ENCODE measurements around the gene TBCD.

- TF ChIP-seq TAF15 (IDR thresholded peaks at IDR 0.05; ENCODE audit: low read depth, low read length) (no peak), FOXA1 (IDR thresholded peaks at IDR 0.05; ENCODE audit: borderline replicate concordance) (no peak), CTCF (IDR thresholded peaks at IDR 0.05 in 2 of 3, conservative IDR thresholded peaks at IDR 0.05 in 1 of 3; ENCODE audit: insufficient read depth in 2 of 3, low read depth in 1 of 3, low read length in 3 of 3) (peak; percentile 52 to 75 (median 64)), POLR2A (conservative IDR thresholded peaks at IDR 0.05) (no peak), NFYB (IDR thresholded peaks at IDR 0.05; ENCODE audit: extremely low read depth, insufficient read length) (no peak), ELK1 (CRISPR knock-in tag; IDR thresholded peaks at IDR 0.05) (no peak), ESRRB (CRISPR knock-in tag; IDR thresholded peaks at IDR 0.05; ENCODE audit: borderline replicate concordance) (no peak), EGR1 (conservative IDR thresholded peaks at IDR 0.05) (no peak), BRF2 (IDR thresholded peaks at IDR 0.05; ENCODE audit: borderline replicate concordance, insufficient read depth, insufficient read length) (no peak), POLR2G (IDR thresholded peaks at IDR 0.05; ENCODE audit: low read depth, low read length) (no peak)
These were observed 166.0 kb downstream of the TBCD start for GRCh38 chr17:82917699-82918345.
